Measurements from ENCODE around the gene BCL2L2. TPM values are rescaled to one million over a fixed set of nuclear protein-coding genes. Genes with fewer than 3 reads are reported as not detected.

BCL2L2 gene
- total and polyA plus RNA-seq, 4 donors, result 4.7 to 28.0 (median 12.7) TPM

- no peak overlapping the region for H3K4me3 ChIP-seq (ENCODE audit: low read depth in 1 of 3, low read length in 3 of 3)
- WGBS, result 87% methylated on average over 12 of the region's 12 CpGs
- no peak for DNase-seq (ENCODE audit: low spot score)
- no peak overlapping the region for H3K27ac ChIP-seq (ENCODE audit: low read depth in 1 of 2, low read length in 2 of 2)
- peaks cover 0 to 7% (median 0%) of the 10 kb centered on the region in 4 donors for H3K27me3 ChIP-seq (ENCODE audit: control insufficient read depth in 4 of 4, insufficient read depth in 4 of 4, low read length in 3 of 4)
- H3K9me3 ChIP-seq (ENCODE audit: control insufficient read depth in 4 of 4, low read length in 3 of 4), result no peaks in the 10 kb centered on the region
- TF ChIP-seq SP1 (IDR thresholded peaks at IDR 0.05) (no peak), NR2F2 (IDR thresholded peaks at IDR 0.05) (no peak), CTCF (IDR thresholded peaks at IDR 0.05; ENCODE audit: low read depth, low read length, missing input control) (no peak), TAF1 (conservative IDR thresholded peaks at IDR 0.05) (no peak), EGR1 (IDR thresholded peaks at IDR 0.05; ENCODE audit: low read depth in 2 of 2) (no peak)
- H3K36me3 ChIP-seq (ENCODE audit: control insufficient read depth in 4 of 4, insufficient read depth in 3 of 4, low read depth in 1 of 4, low read length in 3 of 4), result no peaks in the 10 kb centered on the region
- no peak overlapping the region for H3K9ac ChIP-seq (ENCODE audit: low read depth in 1 of 2, low read length in 2 of 2)
- H3K4me1 ChIP-seq (ENCODE audit: control insufficient read depth in 4 of 4, insufficient read depth in 4 of 4, low read length in 3 of 4), result no peaks in the 10 kb centered on the region
These were observed 52.0 kb downstream of the BCL2L2 start for GRCh38 chr14:23358553-23359166.

GRCh38 chr14:23359167-23359626 lies 52.6 kb downstream of the BCL2L2 start:
- Histone ChIP-seq H3K27ac (ENCODE audit: low read depth in 1 of 2, low read length in 2 of 2) (no peak overlapping the region), H3K9me3 (ENCODE audit: control insufficient read depth in 4 of 4, low read length in 3 of 4) (no peaks in the 10 kb centered on the region), H3K4me3 (ENCODE audit: low read depth in 1 of 3, low read length in 3 of 3) (no peak overlapping the region), H3K4me1 (ENCODE audit: control insufficient read depth in 4 of 4, insufficient read depth in 4 of 4, low read length in 3 of 4) (no peaks in the 10 kb centered on the region), H3K36me3 (ENCODE audit: control insufficient read depth in 4 of 4, insufficient read depth in 3 of 4, low read depth in 1 of 4, low read length in 3 of 4) (no peaks in the 10 kb centered on the region), H3K27me3 (ENCODE audit: control insufficient read depth in 4 of 4, insufficient read depth in 4 of 4, low read length in 3 of 4) (peaks cover 0 to 9% (median under 1%) of the 10 kb centered on the region in 4 donors), H3K9ac (ENCODE audit: low read depth in 1 of 2, low read length in 2 of 2) (no peak overlapping the region)
- WGBS, result 72% methylated on average over 11 of the region's 11 CpGs
- no peak for DNase-seq (ENCODE audit: low spot score)
- TF ChIP-seq JUND (IDR thresholded peaks at IDR 0.05), result no peak
- TF ChIP-seq HNF4G (IDR thresholded peaks at IDR 0.05), result no peak
- no peak for TF ChIP-seq HNF4A (conservative IDR thresholded peaks at IDR 0.05)
- no peak for TF ChIP-seq GABPA (IDR thresholded peaks at IDR 0.05 in 1 of 2, conservative IDR thresholded peaks at IDR 0.05 in 1 of 2)
- TF ChIP-seq RXRA (IDR thresholded peaks at IDR 0.05), result no peak
- TF ChIP-seq FOXA1 (IDR thresholded peaks at IDR 0.05), result no peak
- no peak for TF ChIP-seq ZBTB33 (IDR thresholded peaks at IDR 0.05)
- no peak for TF ChIP-seq YY1 (IDR thresholded peaks at IDR 0.05)
- TF ChIP-seq REST (IDR thresholded peaks at IDR 0.05), result no peak
- no peak for TF ChIP-seq ATF3 (IDR thresholded peaks at IDR 0.05)
- TF ChIP-seq MAX (IDR thresholded peaks at IDR 0.05), result no peak
